ENCODE measurements around the gene UFC1. TPM values are rescaled to one million over a fixed set of nuclear protein-coding genes. Genes with fewer than 3 reads are reported as not detected.
"Not testable (repeated sequence)": the region's sequence is repeated elsewhere in the genome, so short reads cannot be mapped to it uniquely, and the experiment has no call there.

The UFC1 gene
- total and polyA plus RNA-seq, 8 donors, result 93.8 to 163 (median 144) TPM

- no peaks in the 10 kb centered on the region for H3K27me3 ChIP-seq
- no peak for TF ChIP-seq CTCF (IDR thresholded peaks at IDR 0.05)
- ATAC-seq (no peak), DNase-seq (no peak)
- no peak overlapping the region for H3K4me3 ChIP-seq
- peaks cover 0 to 9% of the 10 kb centered on the region in 2 donors for H3K36me3 ChIP-seq
- intact Hi-C loops (cut with DNase I), result no loop called here
- H3K4me1 ChIP-seq, result peaks cover 20 to 72% of the 10 kb centered on the region in 2 donors
- no peak overlapping the region for H3K27ac ChIP-seq
- H3K9me3 ChIP-seq, result no peaks in the 10 kb centered on the region
These were observed 39.9 kb upstream of the UFC1 start for GRCh38 chr1:161113915-161114314.

- Histone ChIP-seq H3K36me3 (peaks cover 0 to 7% of the 10 kb centered on the region in 2 donors), H3K9me3 (no peaks in the 10 kb centered on the region), H3K4me3 (no peak overlapping the region), H3K4me1 (peaks cover 26 to 78% of the 10 kb centered on the region in 2 donors), H3K27me3 (no peaks in the 10 kb centered on the region), H3K27ac (no peak overlapping the region)
- intact Hi-C loops (cut with DNase I), result no loop called here
- DNase-seq (no peak), ATAC-seq (no peak)
- no peak for TF ChIP-seq CTCF (IDR thresholded peaks at IDR 0.05)
These were observed 39.2 kb upstream of the UFC1 start for GRCh38 chr1:161114556-161114955.

DNA sequence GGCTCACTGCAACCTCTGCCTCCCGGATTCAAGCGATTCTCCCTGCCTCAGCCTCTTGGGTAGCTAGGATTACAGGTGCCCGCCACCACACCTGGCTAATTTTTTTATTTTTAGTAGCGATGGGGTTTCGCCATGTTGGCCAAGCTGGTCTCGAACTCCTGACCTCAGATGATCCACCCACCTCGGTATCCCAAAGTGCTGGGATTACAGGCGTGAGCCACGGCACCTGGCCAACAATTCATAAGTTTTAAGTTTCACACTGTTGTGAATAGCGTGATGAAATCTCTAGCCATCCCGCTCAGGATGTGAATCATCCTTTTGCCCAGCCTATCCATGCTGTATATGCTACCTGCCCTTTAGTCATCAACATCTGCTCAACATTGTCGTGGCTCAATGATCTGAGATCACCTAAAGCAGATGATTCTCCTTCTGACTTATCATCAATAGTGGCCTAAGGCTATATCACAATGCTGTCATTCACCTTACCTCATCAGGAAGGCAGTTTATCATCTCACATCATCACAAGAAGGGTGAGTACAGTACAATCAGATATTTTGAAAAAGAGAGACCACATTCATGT is 38.6 kb upstream of the UFC1 start:
- DNase-seq (no peak), ATAC-seq (no peak)
- intact Hi-C loops (cut with DNase I), result no loop called here
- H3K4me1 ChIP-seq, result peaks cover 26 to 85% of the 10 kb centered on the region in 2 donors
- peaks cover 0 to 5% of the 10 kb centered on the region in 2 donors for H3K36me3 ChIP-seq
- H3K4me3 ChIP-seq, result no peak overlapping the region
- H3K9me3 ChIP-seq, result no peaks in the 10 kb centered on the region
- H3K27ac ChIP-seq, result no peak overlapping the region
- H3K27me3 ChIP-seq, result no peaks in the 10 kb centered on the region
- TF ChIP-seq CTCF (IDR thresholded peaks at IDR 0.05), result no peak

- peaks cover 26 to 89% of the 10 kb centered on the region in 2 donors for H3K4me1 ChIP-seq
- H3K36me3 ChIP-seq, result peaks cover 0 to 13% of the 10 kb centered on the region in 2 donors
- intact Hi-C loops (cut with DNase I), result not testable (repeated sequence)
These were observed 37.8 kb upstream of the UFC1 start for GRCh38 chr1:161115961-161116360.

GRCh38 chr1:161117759-161118581 is 35.8 kb upstream of the UFC1 start, which contains the start of the genes NIT1 and PFDN2:
Gene NIT1 (plus strand): TSS chr1:161118105. CDS start chr1:161118177, 72 bp downstream.
Gene PFDN2 (minus strand): TSS chr1:161118037. CDS start chr1:161118026, 11 bp downstream.
- Histone ChIP-seq H3K27ac (peak within 1 kb of the TSS; percentile 90 to 91), H3K4me3 (peak within 1 kb of the TSS; percentile 92 to 98), H3K4me1 (peaks cover 26 to 90% of the 10 kb centered on the region in 2 donors), H3K9me3 (no peaks in the 10 kb centered on the region), H3K36me3 (peaks cover 0 to 33% of the 10 kb centered on the region in 2 donors), H3K27me3 (no peaks in the 10 kb centered on the region)
- TF ChIP-seq CTCF (IDR thresholded peaks at IDR 0.05), result no peak
- peak; percentile 88 to 96 (median 90) for DNase-seq
- ATAC-seq, result peak; percentile 94
- intact Hi-C loops (cut with DNase I), result no loop called here

More at GRCh38 chr1:161115961-161116360, 37.8 kb upstream of the UFC1 start:
- H3K27me3 ChIP-seq, H3K27ac ChIP-seq, DNase-seq, H3K9me3 ChIP-seq, ATAC-seq: not testable (repeated sequence)
- H3K4me3 ChIP-seq, result peak overlapping the region in 1 of 2 donors; percentile 92
